NCI-H774 (cell line): ENCODE results near the gene NCAN.
"Not testable (repeated sequence)": the region's sequence is repeated elsewhere in the genome, so short reads cannot be mapped to it uniquely, and the experiment has no call there.

Source experiments
- DNase-seq: peaks from one replicate; lab custom pipeline; 2025; lab: John Stamatoyannopoulos, UW

The NCAN gene

DNA sequence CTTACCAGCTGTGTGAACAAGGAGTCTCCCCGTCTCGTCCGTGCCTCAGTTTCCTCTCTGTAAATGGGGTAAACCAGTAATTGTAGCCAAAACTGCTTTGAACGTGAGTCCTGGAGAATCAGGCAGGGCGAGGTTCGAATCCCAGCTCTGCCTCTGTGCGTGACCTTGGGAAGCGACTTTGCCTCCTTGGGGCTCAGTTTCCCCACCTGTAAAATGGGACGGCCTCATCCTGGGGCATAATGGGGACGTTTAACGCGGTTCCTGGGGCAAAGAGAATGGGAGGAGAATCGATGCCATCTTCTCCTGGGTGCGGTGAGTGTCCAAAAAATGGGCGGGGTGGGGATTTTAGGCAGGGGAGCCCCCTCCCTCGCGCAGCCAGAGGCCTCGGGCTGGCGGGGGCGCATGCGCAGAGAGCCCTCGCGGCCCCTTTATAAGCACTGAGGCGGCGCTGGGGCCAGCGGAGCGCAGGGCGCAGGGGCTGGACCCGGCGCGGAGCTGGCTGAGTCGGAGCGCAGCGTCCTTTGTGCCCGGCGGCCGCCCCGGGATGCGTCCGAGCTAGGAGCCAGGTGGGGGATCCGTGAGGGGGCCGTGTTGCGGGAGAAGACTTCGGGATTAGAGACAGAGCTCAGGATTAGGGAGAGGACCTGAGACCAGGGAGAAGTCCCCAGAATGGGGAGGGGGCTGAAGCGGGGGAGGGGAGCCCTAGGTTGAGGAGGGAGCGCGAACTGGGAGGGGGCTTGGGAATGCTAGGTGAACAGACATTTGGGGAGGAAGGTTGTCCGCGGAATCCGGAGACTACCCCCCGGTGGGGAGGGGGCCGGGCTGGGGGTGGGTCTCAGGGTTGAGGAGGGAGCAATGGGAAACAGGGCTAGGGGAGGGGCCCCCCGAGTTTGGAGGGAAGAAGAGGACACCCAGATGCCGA lies at the start of gene NCAN:
TSS of gene NCAN (plus strand) at position 460 of the 922 bp plus-strand sequence. CDS start 4,996 bp downstream, outside the sequence.
- no peak for DNase-seq

DNA sequence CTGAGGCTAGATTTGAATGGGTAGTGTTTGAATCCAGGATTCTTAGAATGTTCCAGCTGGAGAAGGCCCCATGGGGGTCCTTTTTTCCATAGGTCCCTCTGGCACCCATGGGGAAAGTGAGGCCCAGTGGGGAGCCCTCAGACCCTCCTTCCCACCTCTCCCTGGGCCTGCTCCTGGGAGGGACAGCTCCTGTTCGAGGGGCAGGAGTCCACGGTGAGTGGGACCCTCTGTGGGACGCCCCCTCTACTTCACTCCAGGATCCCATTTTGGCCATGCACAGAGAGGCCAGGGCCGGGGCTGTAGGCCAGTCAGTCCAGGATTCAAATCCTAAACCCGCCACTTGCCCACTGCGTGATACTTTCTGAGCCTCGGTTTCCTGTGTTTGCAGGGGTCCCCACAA lies 49.3 kb upstream of the NCAN start:
- DNase-seq: no peak

DNA sequence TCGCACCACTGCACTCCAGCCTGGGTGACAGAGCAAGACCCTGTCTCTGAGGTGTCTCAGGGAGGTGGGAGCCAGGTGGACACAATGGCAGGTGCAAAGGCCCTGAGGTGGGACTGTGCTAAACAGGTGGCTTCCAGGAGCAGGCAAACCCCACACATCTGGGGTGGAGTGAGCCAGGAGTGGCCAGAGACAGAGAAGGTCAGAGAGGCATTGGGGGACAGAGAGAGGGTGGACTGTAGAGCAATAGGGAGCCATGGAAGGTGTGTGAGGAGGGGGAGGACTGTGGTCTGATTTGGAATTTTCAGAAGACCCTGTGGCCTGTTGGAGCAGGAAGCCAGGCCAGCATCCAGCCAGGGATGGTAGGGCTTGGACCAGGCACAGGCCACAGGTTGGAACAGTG lies 46.4 kb upstream of the NCAN start:
- no peak for DNase-seq

DNA sequence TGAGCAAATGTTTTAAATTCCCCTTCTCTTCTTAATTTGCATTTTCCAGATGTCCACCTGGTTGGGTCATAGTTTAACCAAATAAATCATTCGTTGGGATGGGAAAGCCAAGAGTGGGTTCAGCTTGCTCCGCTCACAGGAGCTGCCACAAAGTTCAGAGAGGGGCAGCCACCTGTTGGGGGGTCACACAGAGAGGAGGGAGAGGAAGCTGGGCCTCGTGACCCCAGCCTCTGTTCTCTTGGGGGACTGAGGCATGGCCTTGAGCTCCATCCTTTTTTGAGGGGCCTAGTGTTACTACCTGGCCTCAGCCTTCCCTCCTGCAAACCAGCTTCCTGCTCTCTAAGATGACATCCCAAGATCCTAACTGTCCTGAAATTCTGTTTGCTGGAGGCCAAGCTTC lies 44.1 kb upstream of the NCAN start:
- DNase-seq: no peak

DNA sequence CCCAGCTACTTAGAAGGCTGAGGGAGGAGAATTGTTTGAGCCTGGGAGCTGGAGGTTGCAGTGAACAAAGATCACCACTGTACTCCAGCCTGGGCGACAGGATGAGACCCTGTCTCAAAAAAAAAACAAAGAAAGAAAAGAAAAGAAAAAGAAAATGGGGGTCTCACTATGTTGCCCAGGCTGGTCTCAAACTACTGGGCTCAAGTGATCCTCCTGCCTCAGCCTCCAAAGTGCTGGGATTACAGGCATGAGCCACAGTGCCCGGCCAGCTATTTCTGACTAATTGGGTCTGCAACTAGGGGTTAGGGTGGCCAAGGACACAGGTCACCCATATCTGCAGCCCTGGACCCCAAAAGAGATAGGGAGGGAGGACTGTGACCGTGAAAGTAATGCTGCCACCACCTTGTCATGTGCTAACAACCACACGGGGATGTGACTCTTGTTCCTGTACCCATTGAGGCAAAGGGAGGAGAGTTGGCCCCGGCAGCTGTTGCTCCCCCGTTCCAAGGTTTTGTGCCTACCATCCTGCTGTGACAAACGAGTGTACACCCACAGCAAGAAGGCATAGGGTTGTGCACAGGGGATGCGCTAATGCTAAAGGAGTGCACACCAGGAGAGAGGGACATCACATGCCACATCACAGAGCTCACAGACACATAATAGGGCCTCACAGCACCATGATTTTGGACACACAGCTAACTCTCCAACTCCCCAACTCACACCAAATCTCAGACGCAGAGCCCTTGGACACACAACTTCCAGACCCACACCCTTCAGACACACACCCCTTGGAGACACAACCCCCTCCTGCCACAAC lies 42.3 kb upstream of the NCAN start:
- no peak for DNase-seq

DNA sequence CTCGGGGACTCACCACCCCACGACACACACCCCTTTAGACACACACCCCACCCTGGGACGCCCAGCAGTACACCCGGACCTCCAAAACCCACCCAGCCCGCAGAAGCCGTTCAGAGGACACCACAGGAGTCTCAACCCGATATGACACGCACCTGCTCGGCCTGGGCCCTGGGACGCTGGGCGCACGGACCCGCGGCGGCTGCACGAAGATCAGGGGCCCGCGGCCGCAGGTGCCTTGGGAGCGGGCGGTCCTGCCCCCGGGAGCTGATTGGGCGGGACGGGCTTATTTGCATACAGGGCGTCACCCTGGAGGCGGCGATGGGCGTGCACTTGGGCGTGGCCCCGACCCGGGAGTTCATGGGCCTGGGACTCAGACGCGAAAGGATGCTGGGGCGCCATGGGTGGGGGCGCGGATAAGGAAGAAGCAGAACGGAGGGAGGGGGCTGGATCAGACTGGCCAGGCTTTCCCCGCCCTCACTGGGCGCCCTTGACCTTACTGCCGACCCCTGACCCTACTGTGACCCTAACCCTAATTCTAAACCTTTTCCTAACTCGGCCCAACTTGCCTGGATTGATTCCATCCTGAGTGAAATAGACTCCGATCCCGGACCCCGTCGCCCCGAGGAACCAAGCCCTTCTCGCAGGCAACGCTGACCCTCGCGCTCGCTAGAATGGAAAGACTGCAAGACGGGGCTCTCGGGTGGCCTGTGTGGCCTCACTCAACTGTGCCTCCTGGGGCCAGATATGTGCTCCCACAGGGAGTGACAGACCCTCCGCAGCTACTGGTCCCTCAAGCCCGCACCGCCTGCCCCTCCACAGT lies 41.5 kb upstream of the NCAN start, which contains the start of gene MEF2B:
TSS of gene MEF2B (minus strand) at position 211 of the 820 bp plus-strand sequence. CDS start 19,528 bp downstream, outside the sequence.
- DNase-seq: peak; percentile 67

DNA sequence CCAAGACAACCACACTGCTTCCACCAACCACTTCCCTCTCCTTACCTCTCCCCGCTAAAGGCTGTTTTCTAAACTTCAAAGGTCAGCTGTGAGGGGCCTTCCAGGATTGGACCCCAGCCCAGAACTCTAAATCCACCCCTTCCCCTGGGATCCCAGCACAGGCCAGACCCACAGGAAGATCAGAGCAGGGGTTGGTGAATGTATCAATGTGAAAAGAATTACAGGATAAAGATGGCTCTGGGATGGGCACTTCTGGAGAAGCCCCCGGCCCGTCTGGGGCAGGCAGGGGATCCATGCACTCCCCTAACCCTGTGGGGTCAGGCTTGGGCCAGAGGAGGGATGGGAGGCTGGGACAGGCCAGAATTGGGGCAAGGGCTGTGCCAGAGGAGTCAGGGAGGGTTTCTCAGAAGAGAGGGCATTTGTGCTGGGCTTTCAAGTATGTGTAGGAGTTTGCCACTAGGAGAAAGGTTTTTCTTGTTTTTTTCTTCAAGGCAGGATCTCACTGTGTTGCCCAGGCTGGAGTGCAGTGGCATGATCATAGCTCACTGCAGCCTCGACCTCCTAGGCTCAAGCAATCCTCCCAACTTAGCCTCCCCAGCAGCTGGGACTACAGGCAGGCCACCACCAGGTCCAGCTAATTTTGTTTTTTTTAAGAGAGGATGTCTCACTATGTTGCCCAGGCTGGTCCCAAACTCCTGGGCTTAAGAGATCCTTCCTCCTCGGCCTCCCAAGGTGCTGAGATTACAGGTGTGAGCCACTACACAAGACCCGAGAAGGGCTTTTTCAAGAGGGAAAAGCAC lies 40.7 kb upstream of the NCAN start:
- no peak for DNase-seq

DNA sequence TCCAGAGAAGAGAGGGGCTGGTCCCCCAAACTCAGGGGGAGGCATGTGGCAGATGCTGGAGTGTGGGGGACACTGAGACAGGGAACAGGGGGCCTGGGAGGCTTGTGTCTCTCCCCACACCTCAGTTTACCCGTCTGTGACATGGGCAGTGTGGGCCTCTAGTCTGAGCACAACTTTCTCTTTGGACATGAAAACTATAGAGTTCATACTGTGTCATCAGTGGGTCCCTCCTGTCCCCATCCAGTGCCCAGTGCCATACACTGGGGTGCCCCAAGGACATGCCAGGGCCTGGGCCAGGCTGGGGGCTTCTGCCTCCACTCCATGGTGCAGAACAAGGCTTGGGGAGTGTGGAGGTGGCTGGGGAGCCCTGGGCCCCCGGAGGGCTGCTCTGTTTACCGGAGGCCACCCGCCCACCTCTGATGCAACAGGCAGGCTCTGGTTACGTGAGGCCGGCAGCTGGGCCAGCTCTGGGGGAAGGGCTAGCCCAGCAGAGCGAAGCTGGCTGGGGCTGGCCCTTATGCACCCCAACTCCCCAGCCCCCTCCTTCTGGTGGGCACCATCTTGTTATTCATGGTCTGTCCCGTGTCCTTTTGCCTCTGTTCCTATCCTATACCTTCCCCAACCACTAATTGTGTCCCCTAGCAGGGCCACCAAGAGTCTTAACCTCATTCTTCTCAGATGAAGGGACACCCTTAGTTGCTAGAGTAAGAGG lies 39.8 kb upstream of the NCAN start:
- DNase-seq: no peak

DNA sequence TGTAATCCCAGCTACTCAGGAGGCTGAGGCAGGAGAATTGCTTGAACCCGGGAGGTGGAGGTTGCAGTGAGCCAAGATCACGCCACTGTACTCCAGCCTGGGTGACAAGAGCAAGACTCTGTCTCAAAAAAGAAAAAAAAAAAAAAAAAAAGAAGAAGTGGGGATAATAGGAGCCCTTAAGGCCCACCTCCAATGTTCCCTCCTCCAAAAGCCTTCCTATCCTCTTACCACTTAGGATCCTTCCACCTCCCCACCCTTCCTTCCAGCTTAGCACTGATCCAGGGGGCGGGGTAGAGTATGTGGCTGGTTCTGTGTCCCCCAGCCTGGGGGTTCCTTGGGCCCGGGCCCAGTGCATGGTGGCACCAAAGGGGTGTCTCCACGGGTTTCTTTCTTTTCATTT lies 38.5 kb upstream of the NCAN start:
- not testable (repeated sequence) for DNase-seq

DNA sequence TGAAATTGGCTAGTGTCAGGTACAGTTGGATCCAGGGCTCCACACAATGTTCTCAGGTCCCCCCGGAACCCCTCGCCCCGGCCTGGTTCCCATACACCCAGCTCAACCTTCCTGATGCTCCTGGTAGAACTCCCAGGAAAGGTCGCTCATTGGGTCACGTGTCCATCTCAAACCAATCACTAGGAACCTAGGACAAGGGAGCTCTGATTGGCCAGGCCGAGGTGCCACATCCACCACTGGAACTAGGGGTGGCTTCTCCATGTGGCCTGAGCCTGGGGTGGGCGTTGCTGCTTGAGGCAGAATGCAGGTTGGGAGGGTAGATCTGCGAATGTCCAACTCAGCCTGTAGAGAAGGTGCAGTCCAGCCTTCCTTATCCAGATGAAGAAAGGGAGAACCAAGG lies 34.8 kb upstream of the NCAN start:
- no peak for DNase-seq

DNA sequence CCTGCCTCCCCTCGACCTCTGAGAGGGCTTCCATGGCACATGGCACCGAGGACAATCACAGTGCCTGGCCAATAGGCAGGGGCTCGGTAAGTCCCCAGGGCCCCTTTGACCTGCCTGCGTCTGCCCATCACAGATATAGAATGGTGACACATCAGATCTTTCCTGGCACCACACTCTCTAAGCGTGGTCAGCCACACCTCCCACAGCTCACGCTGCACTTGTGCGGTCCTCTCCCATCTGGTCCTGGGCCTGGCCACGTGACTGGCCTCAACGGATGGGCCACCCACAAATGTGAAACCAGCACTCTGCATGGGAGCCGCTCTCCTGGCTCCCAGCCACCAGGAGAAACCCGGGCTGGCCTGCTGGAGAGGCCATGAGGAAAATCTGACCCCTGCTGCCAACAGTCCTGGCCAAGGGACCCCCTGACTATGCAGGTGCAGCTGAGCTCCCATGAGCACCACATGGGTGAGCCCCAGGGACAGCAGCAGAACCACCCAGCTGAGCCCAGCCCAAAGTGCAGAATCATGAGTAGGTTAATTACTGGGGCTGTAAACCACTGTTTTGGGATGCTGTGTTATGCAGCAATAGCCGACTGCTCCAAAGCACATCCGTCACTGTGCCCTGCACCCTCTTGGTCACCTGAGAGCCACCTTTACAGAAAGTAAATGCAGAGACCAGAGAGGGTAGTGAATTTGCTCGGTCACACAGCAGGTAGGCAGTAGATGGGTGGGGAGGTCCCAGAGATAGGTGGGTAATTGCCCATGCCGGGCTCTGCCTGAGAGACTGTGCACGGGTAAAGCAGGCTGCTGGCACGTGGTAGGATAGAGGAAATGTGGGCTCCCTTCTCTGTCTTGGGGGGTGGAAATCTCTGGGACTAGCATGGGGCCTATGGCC lies 32.0 kb upstream of the NCAN start:
- no peak for DNase-seq

DNA sequence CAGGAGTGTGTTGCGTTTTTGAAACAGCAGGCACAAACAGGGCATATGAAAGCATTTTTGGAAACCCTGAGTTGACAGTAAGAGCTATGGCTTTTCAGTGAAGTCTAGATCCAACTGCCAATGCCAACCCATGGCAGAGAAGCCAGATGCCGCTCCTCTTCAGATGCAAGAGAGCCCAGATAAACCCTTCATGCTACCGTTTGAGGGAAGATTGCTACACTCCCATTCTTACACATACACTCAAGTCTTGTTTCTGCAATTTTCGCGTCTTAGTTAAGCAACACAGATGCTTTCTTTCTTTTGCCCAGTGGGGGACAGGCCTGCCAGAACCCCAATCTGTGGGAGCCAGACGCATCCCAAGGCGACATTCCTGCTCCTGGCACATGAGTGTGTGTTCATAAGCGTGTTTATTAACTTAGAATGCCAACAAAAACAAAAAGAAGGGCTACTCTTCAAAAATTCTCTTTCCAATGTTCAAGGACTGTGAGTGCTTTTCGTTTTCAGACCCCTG lies 30.2 kb upstream of the NCAN start:
- no peak for DNase-seq

DNA sequence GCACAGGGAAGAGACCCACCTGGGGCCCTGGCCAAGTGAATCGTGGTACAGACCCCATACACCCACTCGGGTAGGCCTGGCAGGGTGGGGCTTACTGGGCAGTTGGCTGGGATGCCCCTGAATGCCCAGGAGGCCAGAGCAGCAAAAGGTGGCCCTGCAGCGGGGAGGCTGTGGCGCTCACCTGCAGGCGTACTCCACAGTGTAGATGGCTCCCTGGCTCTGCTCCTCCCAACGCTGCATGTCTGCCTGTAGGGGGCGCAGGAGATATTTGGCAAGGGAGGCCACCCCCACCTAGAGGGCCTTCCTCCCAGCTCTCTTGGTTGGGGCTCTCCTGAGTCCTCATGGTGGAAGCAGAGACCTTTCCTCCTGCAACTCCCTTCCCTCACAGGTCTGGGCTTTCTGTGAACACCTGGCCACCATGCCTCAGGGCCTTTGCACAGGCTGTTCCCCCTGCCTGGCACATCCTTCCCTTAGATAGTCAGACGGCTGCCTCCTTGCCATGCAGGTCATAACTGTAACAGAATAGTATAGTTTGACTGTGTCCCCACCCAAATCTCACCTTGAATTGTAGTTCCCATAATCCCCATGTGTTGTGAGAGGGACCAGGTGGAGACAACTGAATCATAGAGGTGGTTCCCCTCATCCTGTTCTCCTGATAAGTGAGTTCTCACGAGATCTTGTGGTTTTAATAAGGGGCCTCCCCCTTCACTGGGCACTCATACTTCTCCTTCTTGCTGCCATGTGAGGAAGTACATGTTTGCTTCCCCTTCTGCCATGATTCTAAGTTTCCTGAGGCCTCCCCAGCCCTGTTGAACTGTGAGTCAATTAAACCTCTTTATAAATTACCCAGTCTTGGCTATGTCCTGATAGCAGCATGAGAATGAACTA lies 25.7 kb upstream of the NCAN start:
- peak; percentile 19 for DNase-seq

DNA sequence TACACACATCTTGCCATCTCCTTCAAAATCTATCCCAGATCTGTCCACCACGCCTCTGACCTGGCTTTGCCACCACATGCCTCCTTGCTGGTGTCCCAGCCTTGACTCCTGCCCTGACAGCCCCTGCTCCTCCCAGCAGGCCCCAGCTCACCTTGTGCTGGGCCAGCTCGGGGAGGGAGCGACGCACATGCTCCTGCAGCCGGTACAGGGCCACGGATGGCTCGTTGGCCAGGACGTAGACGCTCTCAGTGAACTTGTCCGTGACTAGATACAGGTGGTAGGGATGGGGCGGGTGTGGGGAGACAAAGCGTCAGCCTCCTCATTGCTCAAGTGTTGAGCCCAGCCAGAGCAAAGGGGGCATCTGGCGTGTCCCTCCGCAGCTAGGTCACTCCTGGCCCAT lies 25.0 kb upstream of the NCAN start:
- DNase-seq: no peak

DNA sequence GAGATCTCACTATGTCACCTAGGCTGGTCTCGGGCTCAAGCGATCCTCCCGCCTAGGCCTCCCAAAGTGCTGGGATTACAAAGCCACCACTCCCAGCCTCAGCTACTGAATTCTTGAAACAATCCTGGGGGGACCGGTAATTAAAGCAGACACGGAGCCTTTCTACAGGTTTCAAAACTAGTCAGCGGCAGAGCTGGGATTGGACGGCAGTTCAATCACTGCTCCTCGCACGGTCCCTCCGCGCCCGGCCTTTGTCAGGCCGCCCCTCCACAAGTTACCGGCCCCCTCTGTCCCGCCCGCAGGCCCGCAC lies 20.0 kb upstream of the NCAN start:
- no peak for DNase-seq

DNA sequence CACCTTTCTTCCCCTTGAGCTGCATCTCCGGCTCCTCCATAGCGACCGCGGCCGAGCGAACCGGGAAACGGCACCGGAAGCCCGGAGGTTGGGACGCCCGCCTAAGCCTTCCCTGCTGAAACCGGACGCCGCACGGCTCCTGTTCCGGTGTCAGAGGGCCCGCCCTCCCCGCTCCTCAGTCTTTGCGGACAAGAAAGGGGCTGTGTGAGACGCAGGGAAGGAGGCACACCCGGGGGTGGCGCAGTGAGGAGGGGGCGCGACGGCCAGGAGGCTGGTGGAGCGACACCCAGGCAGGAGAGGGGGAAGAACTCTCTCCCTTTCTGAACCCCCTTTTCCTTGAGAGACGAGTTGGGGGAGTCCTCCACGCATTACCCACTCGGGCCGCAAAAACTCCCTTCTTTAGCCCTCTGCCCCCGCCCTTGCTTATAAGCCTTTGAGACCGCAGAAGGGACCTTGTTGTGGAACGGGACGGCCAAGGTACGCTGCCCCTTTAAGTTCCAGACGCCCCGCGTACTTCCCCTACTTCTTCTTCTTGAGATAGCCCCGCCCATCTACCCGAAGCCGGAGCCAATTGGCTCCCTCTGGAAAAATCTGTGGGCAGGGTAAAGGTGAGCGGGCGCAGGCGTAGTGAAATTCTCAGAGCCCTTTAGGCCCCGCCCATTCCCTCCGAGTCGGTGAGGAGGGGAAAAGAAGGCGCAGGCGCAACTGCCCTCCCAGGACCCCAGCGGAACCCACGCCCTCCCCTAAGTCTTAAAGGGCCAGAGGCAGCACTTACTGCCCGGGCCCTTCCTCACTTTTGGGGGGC lies 19.5 kb upstream of the NCAN start, which contains the start of the genes BORCS8 and RFXANK:
TSS of gene BORCS8 (minus strand) at position 75 of the 805 bp plus-strand sequence. CDS start at position 40, 35 bp downstream.
TSS of gene RFXANK (plus strand) at position 181 of the 805 bp plus-strand sequence. CDS start 1,689 bp downstream, outside the sequence.
- peak; percentile 98 for DNase-seq

DNA sequence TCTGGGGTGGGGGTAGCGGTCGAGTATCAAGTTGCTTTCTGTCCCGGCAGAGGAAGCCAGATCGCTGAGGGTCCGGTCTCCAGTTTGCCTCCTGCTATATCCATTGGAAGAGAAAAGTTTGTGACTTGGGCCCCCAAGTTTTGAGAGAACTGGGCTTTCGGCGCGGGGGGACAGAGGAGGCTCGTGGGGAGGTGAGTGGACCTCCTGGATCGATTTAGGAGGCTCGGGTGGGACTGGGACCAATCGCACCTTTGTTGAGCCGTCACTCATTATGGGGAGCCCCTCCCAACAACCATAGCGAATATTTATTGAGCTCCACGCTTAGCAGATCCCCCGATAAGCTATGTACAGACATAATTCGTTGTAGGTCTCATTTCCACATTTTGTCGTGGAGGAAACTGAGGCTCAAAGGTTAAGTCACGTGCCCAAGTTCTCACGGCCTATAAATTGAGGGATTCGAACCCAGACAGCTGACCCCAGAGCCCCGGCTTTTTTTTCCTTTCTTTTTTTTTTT lies 18.8 kb upstream of the NCAN start:
- no peak for DNase-seq
